ENCODE data around the gene TBPL1. TPM values are rescaled to one million over a fixed set of nuclear protein-coding genes. Genes with fewer than 3 reads are reported as not detected.

TBPL1 gene
- total RNA-seq, 2 donors from 2014 or later: 40.4 to 45.4 TPM

DNA sequence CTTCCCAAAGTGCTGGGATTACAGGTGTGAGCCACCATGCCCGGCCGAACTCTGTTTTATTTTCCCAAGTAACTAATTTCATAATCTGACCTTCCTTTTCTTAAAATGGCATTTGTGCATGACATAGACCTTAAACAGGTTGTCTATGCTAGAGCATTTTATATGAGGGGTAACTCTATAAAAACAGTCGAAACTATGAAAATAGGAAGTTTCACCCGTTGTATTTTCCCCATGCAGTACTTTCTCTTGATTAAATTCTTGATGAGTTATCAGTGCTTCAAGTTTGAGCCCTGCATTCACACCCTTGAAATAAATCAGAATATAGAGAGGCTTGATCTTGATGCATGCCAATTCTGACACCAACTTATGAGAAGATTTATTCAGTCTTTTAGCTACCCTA lies 11.7 kb downstream of the TBPL1 start:
- Histone ChIP-seq H3K36me3 (ENCODE audit: control insufficient read depth, insufficient read depth, low read length) (no peaks in the 10 kb centered on the region), H3K9ac (ENCODE audit: extremely low read depth, low read length, poor library complexity, severe bottlenecking) (no peak overlapping the region), H3K9me3 (ENCODE audit: control insufficient read depth, low read length) (no peaks in the 10 kb centered on the region), H3K4me3 (ENCODE audit: low read length) (no peak overlapping the region), H3K4me1 (ENCODE audit: control insufficient read depth, insufficient read depth, low read length) (peaks cover 8% of the 10 kb centered on the region), H3K27me3 (ENCODE audit: control insufficient read depth, insufficient read depth, low read length, poor library complexity, severe bottlenecking) (no peaks in the 10 kb centered on the region), H3K27ac (ENCODE audit: low read depth, low read length) (no peak overlapping the region)
- TF ChIP-seq, protein P1, sequence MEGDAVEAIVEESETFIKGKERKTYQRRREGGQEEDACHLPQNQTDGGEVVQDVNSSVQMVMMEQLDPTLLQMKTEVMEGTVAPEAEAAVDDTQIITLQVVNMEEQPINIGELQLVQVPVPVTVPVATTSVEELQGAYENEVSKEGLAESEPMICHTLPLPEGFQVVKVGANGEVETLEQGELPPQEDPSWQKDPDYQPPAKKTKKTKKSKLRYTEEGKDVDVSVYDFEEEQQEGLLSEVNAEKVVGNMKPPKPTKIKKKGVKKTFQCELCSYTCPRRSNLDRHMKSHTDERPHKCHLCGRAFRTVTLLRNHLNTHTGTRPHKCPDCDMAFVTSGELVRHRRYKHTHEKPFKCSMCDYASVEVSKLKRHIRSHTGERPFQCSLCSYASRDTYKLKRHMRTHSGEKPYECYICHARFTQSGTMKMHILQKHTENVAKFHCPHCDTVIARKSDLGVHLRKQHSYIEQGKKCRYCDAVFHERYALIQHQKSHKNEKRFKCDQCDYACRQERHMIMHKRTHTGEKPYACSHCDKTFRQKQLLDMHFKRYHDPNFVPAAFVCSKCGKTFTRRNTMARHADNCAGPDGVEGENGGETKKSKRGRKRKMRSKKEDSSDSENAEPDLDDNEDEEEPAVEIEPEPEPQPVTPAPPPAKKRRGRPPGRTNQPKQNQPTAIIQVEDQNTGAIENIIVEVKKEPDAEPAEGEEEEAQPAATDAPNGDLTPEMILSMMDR (conservative IDR thresholded peaks at IDR 0.05): no peak
- no peaks in the 10 kb centered on the region for H3K9me3 Mint-ChIP-seq
- peaks cover 16% of the 10 kb centered on the region for H3K4me1 Mint-ChIP-seq
- 90 to 98% methylated on average over 4 of the region's 4 CpGs for WGBS, 2 experiments (ENCODE audit: insufficient coverage in 1 of 2, insufficient read length in 1 of 2)
- no peak for DNase-seq
- H3K27ac Mint-ChIP-seq: no peak overlapping the region
- no peaks in the 10 kb centered on the region for H3K36me3 Mint-ChIP-seq (ENCODE audit: low read depth)
- no peaks in the 10 kb centered on the region for H3K27me3 Mint-ChIP-seq (ENCODE audit: insufficient read depth)
- no peak overlapping the region for H3K4me3 Mint-ChIP-seq

DNA sequence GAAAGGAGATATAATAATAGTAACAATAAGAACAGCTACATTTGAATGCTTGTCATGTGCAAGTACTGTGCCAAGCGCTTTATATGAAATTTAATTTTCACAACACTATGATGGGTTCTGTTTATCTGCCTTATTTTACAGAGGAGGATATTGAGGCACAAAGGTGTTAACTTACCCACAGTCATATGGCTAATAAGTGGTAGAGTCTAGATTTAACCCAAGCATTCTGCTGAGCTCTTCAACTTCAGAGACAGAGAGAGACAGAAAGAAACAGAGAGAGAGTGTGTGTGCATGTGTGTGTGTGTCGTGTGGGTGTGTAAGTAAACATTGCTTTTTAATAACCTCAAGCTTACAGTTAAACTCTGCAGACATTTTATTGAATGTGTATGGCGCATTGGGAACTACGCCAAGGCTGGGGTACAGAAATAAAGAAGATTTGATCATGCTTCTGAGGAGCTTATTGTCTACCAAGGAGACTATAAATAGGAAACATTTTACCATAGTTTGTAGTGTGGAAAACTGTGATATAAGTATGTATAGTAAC lies 12.9 kb downstream of the TBPL1 start:
- DNase-seq: no peak
- H3K4me3 Mint-ChIP-seq: no peak overlapping the region
- Histone ChIP-seq H3K4me3 (ENCODE audit: low read length) (no peak overlapping the region), H3K4me1 (ENCODE audit: control insufficient read depth, insufficient read depth, low read length) (peaks cover 8% of the 10 kb centered on the region), H3K27ac (ENCODE audit: low read depth, low read length) (no peak overlapping the region), H3K36me3 (ENCODE audit: control insufficient read depth, insufficient read depth, low read length) (no peaks in the 10 kb centered on the region), H3K27me3 (ENCODE audit: control insufficient read depth, insufficient read depth, low read length, poor library complexity, severe bottlenecking) (no peaks in the 10 kb centered on the region), H3K9me3 (ENCODE audit: control insufficient read depth, low read length) (no peaks in the 10 kb centered on the region), H3K9ac (ENCODE audit: extremely low read depth, low read length, poor library complexity, severe bottlenecking) (no peak overlapping the region)
- TF ChIP-seq, protein P1 (conservative IDR thresholded peaks at IDR 0.05): no peak
- no peak overlapping the region for H3K27ac Mint-ChIP-seq
- no peaks in the 10 kb centered on the region for H3K9me3 Mint-ChIP-seq
- peaks cover 15% of the 10 kb centered on the region for H3K4me1 Mint-ChIP-seq
- 95% methylated on average over 4 of the region's 4 CpGs; no CpG with 5 or more reads in 1 of the 2 experiments for WGBS, 2 experiments (ENCODE audit: insufficient coverage in 1 of 2, insufficient read length in 1 of 2)
- no peaks in the 10 kb centered on the region for H3K27me3 Mint-ChIP-seq (ENCODE audit: insufficient read depth)
- H3K36me3 Mint-ChIP-seq (ENCODE audit: low read depth): no peaks in the 10 kb centered on the region

DNA sequence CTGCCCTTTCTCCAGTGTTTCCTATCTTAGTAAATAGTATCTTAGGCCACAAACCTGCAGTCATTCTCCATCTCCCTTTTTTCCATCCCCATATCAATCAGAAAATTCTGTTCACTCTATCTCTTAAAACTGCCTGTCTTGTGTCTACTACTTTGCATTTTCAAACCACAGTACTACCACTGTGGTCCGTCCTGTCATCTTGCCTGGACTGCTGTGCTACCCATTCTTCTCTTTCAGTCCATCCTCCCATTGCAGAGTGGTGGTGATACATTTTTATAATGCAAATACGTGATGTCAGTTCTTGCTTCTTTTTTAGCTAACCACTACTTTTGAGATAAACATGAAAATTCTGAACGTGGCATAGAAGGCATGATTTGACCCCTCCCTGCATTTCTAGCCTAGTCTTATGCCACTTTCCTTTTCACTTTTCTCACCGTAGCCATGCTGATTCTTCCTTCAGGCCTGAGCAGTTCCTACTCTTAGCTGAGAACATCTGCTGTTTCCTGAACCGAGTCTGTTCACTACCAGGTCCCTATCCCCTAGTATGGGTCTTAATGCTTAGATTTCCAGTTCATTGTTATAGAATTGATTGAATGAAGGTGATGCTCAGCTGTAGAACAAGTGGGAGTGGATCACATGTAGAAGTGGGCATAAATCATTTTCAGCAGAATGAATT lies 13.8 kb downstream of the TBPL1 start:
- Mint-ChIP-seq H3K4me3 (no peak overlapping the region), H3K36me3 (ENCODE audit: low read depth) (no peaks in the 10 kb centered on the region), H3K4me1 (peaks cover 11% of the 10 kb centered on the region), H3K27me3 (ENCODE audit: insufficient read depth) (no peaks in the 10 kb centered on the region), H3K27ac (peak overlapping the region; percentile 26), H3K9me3 (no peaks in the 10 kb centered on the region)
- Histone ChIP-seq H3K4me3 (ENCODE audit: low read length) (no peak overlapping the region), H3K9ac (ENCODE audit: extremely low read depth, low read length, poor library complexity, severe bottlenecking) (no peak overlapping the region), H3K27ac (ENCODE audit: low read depth, low read length) (no peak overlapping the region), H3K27me3 (ENCODE audit: control insufficient read depth, insufficient read depth, low read length, poor library complexity, severe bottlenecking) (no peaks in the 10 kb centered on the region), H3K4me1 (ENCODE audit: control insufficient read depth, insufficient read depth, low read length) (peaks cover 4% of the 10 kb centered on the region), H3K9me3 (ENCODE audit: control insufficient read depth, low read length) (no peaks in the 10 kb centered on the region), H3K36me3 (ENCODE audit: control insufficient read depth, insufficient read depth, low read length) (no peaks in the 10 kb centered on the region)
- TF ChIP-seq, protein P1 (conservative IDR thresholded peaks at IDR 0.05): no peak
- DNase-seq: no peak
- WGBS, 2 experiments (ENCODE audit: insufficient coverage in 1 of 2, insufficient read length in 1 of 2): 88 to 93% methylated on average over 5 of the region's 5 CpGs

All from endodermal cell (in vitro differentiated cells).